CD8-positive, alpha-beta memory T cell (primary cell): ENCODE data around the gene ARID3C. TPM values are rescaled to one million over a fixed set of nuclear protein-coding genes. Genes with fewer than 3 reads are reported as not detected.
A peak's percentile ranks its signal among the peaks of the same experiment; 100 is the strongest.

ENCODE experiments used
- CTCF ChIA-PET: fragments of 350-600 bp; sonication (Branson Sonifier 250); formaldehyde crosslinking; loops from one replicate; lab custom pipeline; 2021; ENCODE audit warnings: antibody characterized with exemption; lab: Charles Lee
- POLR2A ChIA-PET: fragments of 350-600 bp; sonication (Branson Sonifier 250); formaldehyde crosslinking; loops from one replicate; lab custom pipeline; 2021; ENCODE audit warnings: antibody characterized with exemption; lab: Charles Lee
- DNase-seq, 5 donors: peaks; one replicate each; pipeline versions ENCODE4 v3.0.0 to v3.0.0-alpha.2; 2020 to 2022; ENCODE audit warnings: mixed read lengths in 1 of 5
- H3K27ac ChIP-seq: one replicate; pipeline ENCODE4 v1.7.0; 2013; ENCODE audit warnings: low read depth, mild to moderate bottlenecking, low read length, moderate library complexity
- H3K27me3 ChIP-seq: 2 replicates; pipeline ENCODE4 v1.7.0; 2013; ENCODE audit warnings: low read length, mild to moderate bottlenecking; ENCODE audit not compliant: insufficient read depth, poor library complexity, severe bottlenecking
- H3K36me3 ChIP-seq: 2 replicates; pipeline ENCODE4 v1.7.0; 2013; ENCODE audit warnings: mild to moderate bottlenecking, low read length, moderate library complexity; ENCODE audit not compliant: insufficient read depth
- H3K4me1 ChIP-seq: 2 replicates; pipeline ENCODE4 v1.7.0; 2013; ENCODE audit warnings: mild to moderate bottlenecking, low read length, moderate library complexity; ENCODE audit not compliant: insufficient read depth
- H3K4me3 ChIP-seq: 2 replicates; pipeline ENCODE4 v1.7.0; 2013; ENCODE audit warnings: mild to moderate bottlenecking, low read length
- H3K9me3 ChIP-seq: 2 replicates; pipeline ENCODE4 v1.7.0; 2013; ENCODE audit warnings: mild to moderate bottlenecking, low read length
- H3K27ac Mint-ChIP-seq, 8 donors: one replicate each; pipeline ENCODE4 v1.8.0; 2020 to 2021; ENCODE audit warnings: mixed read lengths in 8 of 8, mild to moderate bottlenecking in 6 of 8, inconsistent platforms in 3 of 8, moderate library complexity in 3 of 8
- H3K27me3 Mint-ChIP-seq, 2 donors: one replicate each; pipeline ENCODE4 v1.8.0; 2020 to 2021; ENCODE audit warnings: mixed read lengths in 2 of 2, mild to moderate bottlenecking in 1 of 2, moderate library complexity in 1 of 2
- H3K36me3 Mint-ChIP-seq, 3 donors: one replicate each; pipeline ENCODE4 v1.8.0; 2020 to 2021; ENCODE audit warnings: mixed read lengths in 3 of 3, inconsistent platforms in 1 of 3, mild to moderate bottlenecking in 1 of 3
- H3K4me1 Mint-ChIP-seq, 3 donors: one replicate each; pipeline ENCODE4 v1.8.0; 2020 to 2021; ENCODE audit warnings: mixed read lengths in 3 of 3, inconsistent platforms in 1 of 3, mild to moderate bottlenecking in 1 of 3
- H3K4me3 Mint-ChIP-seq, 7 donors: one replicate each; pipeline ENCODE4 v1.8.0; 2020 to 2021; ENCODE audit warnings: mixed read lengths in 7 of 7, mild to moderate bottlenecking in 6 of 7, moderate library complexity in 4 of 7, inconsistent platforms in 2 of 7
- H3K9me3 Mint-ChIP-seq, 5 donors: one replicate each; pipeline ENCODE4 v1.8.0; 2020 to 2022; ENCODE audit warnings: mixed read lengths in 5 of 5, mild to moderate bottlenecking in 3 of 5, moderate library complexity in 2 of 5, inconsistent platforms in 1 of 5
- polyA plus RNA-seq: library from polyadenylated mRNA; unstranded; fragments of 300-500 nt; fragmentation: Illumina TruSeq; gene quantifications from one replicate; pipeline ENCODE4 v1.2.3, GENCODE V29; 2021
- total RNA-seq, 2 experiments: library from RNA; stranded (reverse); gene quantifications; one replicate each; pipeline ENCODE4 v1.2.3, GENCODE V29; 2021

Gene ARID3C
- total and polyA plus RNA-seq, 3 experiments from 2014 or later = 0.22 to 0.44 TPM; not detected in 1

GRCh38 chr9:34625186-34625486 is 3.7 kb downstream of the ARID3C start:
- Mint-ChIP-seq H3K36me3 (peaks cover 0 to 5% (median 0%) of the 10 kb centered on the region in 3 donors), H3K27ac (no peak overlapping the region), H3K4me3 (no peak overlapping the region), H3K4me1 (peaks cover 25 to 36% (median 27%) of the 10 kb centered on the region in 3 donors), H3K9me3 (no peaks in the 10 kb centered on the region), H3K27me3 (peaks cover 65 to 71% of the 10 kb centered on the region in 2 donors)
- POLR2A ChIA-PET = no interaction called here
- CTCF ChIA-PET = interaction anchor here (1.5 to 7.6 kb wide), 2 partner anchors 11 to 13 kb away, joined by 4 to 97 read pairs; partner anchors contain the start of genes RPP25L and SIGMAR1
- no peaks in the 10 kb centered on the region for H3K9me3 ChIP-seq
- H3K27me3 ChIP-seq = peaks cover 59% of the 10 kb centered on the region
- no peak overlapping the region for H3K27ac ChIP-seq
- H3K36me3 ChIP-seq = no peaks in the 10 kb centered on the region
- no peak for DNase-seq
- H3K4me1 ChIP-seq = peaks cover 23% of the 10 kb centered on the region
- no peak overlapping the region for H3K4me3 ChIP-seq

- no peaks in the 10 kb centered on the region for H3K36me3 ChIP-seq
- H3K27ac ChIP-seq = no peak overlapping the region
- ChIA-PET POLR2A (no interaction called here), CTCF (interaction anchor here (1.5 to 7.6 kb wide), 2 partner anchors 11 to 12 kb away, joined by 4 to 97 read pairs; partner anchors contain the start of genes RPP25L and SIGMAR1)
- no peak overlapping the region for H3K27ac Mint-ChIP-seq
- no peaks in the 10 kb centered on the region for H3K9me3 Mint-ChIP-seq
- H3K36me3 Mint-ChIP-seq = peaks cover 0 to 9% (median 0%) of the 10 kb centered on the region in 3 donors
- peaks cover 60 to 66% of the 10 kb centered on the region in 2 donors for H3K27me3 Mint-ChIP-seq
- H3K4me3 Mint-ChIP-seq = no peak overlapping the region
- peaks cover 59% of the 10 kb centered on the region for H3K27me3 ChIP-seq
- DNase-seq = no peak
- H3K4me3 ChIP-seq = no peak overlapping the region
- H3K4me1 ChIP-seq = peaks cover 26% of the 10 kb centered on the region
- H3K9me3 ChIP-seq = no peaks in the 10 kb centered on the region
- peaks cover 29 to 41% (median 32%) of the 10 kb centered on the region in 3 donors for H3K4me1 Mint-ChIP-seq
Observed at GRCh38 chr9:34624475-34625185, 4.2 kb downstream of the ARID3C start.

GRCh38 chr9:34623374-34624235 is 5.3 kb downstream of the ARID3C start:
- ChIA-PET POLR2A (interaction anchor here (0.6 kb wide), 1 partner anchor 42 kb away, joined by 3 read pairs; no protein-coding TSS in a partner anchor), CTCF (interaction anchor here (7.6 kb wide), 1 partner anchor 12 kb away, joined by 97 read pairs; the partner anchor contains the start of gene SIGMAR1)
- Histone ChIP-seq H3K27ac (no peak overlapping the region), H3K36me3 (no peaks in the 10 kb centered on the region), H3K9me3 (no peaks in the 10 kb centered on the region), H3K4me1 (peaks cover 29% of the 10 kb centered on the region), H3K27me3 (peaks cover 59% of the 10 kb centered on the region), H3K4me3 (no peak overlapping the region)
- Mint-ChIP-seq H3K4me3 (peak overlapping the region in 5 of 7 donors; percentile 50 to 58 (median 54)), H3K27me3 (peaks cover 53 to 58% of the 10 kb centered on the region in 2 donors), H3K27ac (peak overlapping the region in 1 of 8 donors; percentile 49), H3K36me3 (peaks cover 0 to 9% (median 0%) of the 10 kb centered on the region in 3 donors), H3K9me3 (no peaks in the 10 kb centered on the region), H3K4me1 (peaks cover 34 to 43% (median 36%) of the 10 kb centered on the region in 3 donors)
- no peak for DNase-seq

GRCh38 chr9:34620061-34620994 is 8.5 kb downstream of the ARID3C start, which contains the start of gene DCTN3:
Gene DCTN3 (minus strand): TSS chr9:34620495. CDS start chr9:34620464, 31 bp downstream.
- Mint-ChIP-seq H3K27ac (peak within 1 kb of the TSS; percentile 72 to 97 (median 95)), H3K4me1 (peaks cover 28 to 42% (median 29%) of the 10 kb centered on the region in 3 donors), H3K27me3 (peaks cover 30 to 31% of the 10 kb centered on the region in 2 donors), H3K36me3 (peaks cover 6 to 41% (median 10%) of the 10 kb centered on the region in 3 donors), H3K4me3 (peak within 1 kb of the TSS; percentile 93 to 97 (median 95)), H3K9me3 (no peaks in the 10 kb centered on the region)
- Histone ChIP-seq H3K27me3 (peaks cover 27% of the 10 kb centered on the region), H3K27ac (peak within 1 kb of the TSS; percentile 59), H3K36me3 (peaks cover 16% of the 10 kb centered on the region), H3K9me3 (no peaks in the 10 kb centered on the region), H3K4me3 (peak within 1 kb of the TSS; percentile 64), H3K4me1 (peaks cover 19% of the 10 kb centered on the region)
- peak; percentile 86 to 96 (median 89) for DNase-seq
- ChIA-PET POLR2A (interaction anchor here (0.6 to 2.0 kb wide), 11 partner anchors 8 to 686 kb away, joined by 3 to 15 read pairs (median 4); partner anchors contain the start of genes GALT, RPP25L and SIGMAR1), CTCF (interaction anchor here (1.1 to 7.6 kb wide), 10 partner anchors 8 to 82 kb away, joined by 3 to 97 read pairs (median 6); partner anchors contain the start of genes ARID3C, GALT, RPP25L and SIGMAR1)

- Mint-ChIP-seq H3K4me1 (peaks cover 35 to 47% (median 35%) of the 10 kb centered on the region in 3 donors), H3K4me3 (peak overlapping the region in 1 of 7 donors; percentile 15), H3K27me3 (peaks cover 0 to 2% of the 10 kb centered on the region in 2 donors), H3K9me3 (no peaks in the 10 kb centered on the region), H3K36me3 (peaks cover 6 to 67% (median 10%) of the 10 kb centered on the region in 3 donors), H3K27ac (peak overlapping the region in 1 of 8 donors; percentile 81)
- ChIA-PET POLR2A (no interaction called here), CTCF (interaction anchor here (0.7 to 2.7 kb wide), 7 partner anchors 9 to 23 kb away, joined by 3 to 20 read pairs (median 5); partner anchors contain the start of gene SIGMAR1)
- DNase-seq = no peak
- Histone ChIP-seq H3K27ac (no peak overlapping the region), H3K4me3 (no peak overlapping the region), H3K4me1 (peaks cover 35% of the 10 kb centered on the region), H3K9me3 (no peaks in the 10 kb centered on the region), H3K36me3 (peaks cover 16% of the 10 kb centered on the region), H3K27me3 (no peaks in the 10 kb centered on the region)
Observed at GRCh38 chr9:34615132-34615531, 13.7 kb downstream of the ARID3C start.

GRCh38 chr9:34612788-34613390 is 16.0 kb downstream of the ARID3C start:
- CTCF ChIA-PET = interaction anchor here (0.7 to 2.7 kb wide), 19 partner anchors 8 to 612 kb away, joined by 3 to 29 read pairs (median 6); partner anchors contain the start of genes CCL27, DCTN3, GALT and IL11RA
- Mint-ChIP-seq H3K27ac (peak overlapping the region; percentile 3 to 95 (median 92)), H3K36me3 (peaks cover 4 to 55% (median 14%) of the 10 kb centered on the region in 3 donors), H3K4me1 (peaks cover 22 to 32% (median 26%) of the 10 kb centered on the region in 3 donors), H3K4me3 (peak overlapping the region; percentile 85 to 94 (median 88)), H3K27me3 (peaks cover 0 to 2% of the 10 kb centered on the region in 2 donors), H3K9me3 (no peaks in the 10 kb centered on the region)
- peaks cover 22% of the 10 kb centered on the region for H3K4me1 ChIP-seq
- H3K9me3 ChIP-seq = no peaks in the 10 kb centered on the region
- peak overlapping the region; percentile 90 for H3K4me3 ChIP-seq
- POLR2A ChIA-PET = interaction anchor here (0.6 to 1.1 kb wide), 5 partner anchors 7 to 34 kb away, joined by 3 to 13 read pairs (median 4); partner anchors contain the start of genes DCTN3, GALT and SIGMAR1
- peak overlapping the region; percentile 85 for H3K27ac ChIP-seq
- DNase-seq = peak; percentile 61 to 75 (median 63)
- H3K36me3 ChIP-seq = peaks cover 14% of the 10 kb centered on the region
- no peaks in the 10 kb centered on the region for H3K27me3 ChIP-seq
